Hepatocyte (in vitro differentiated cells): ENCODE data around the gene TLL1. TPM values are rescaled to one million over a fixed set of nuclear protein-coding genes. Genes with fewer than 3 reads are reported as not detected.

Experiments used
- DNase-seq: peaks from one replicate; pipeline ENCODE4 v3.0.0-alpha.2; 2016; ENCODE audit warnings: low spot score
- H2AFZ ChIP-seq: fragments of 200-600 bp; sonication (generic); 2 replicates; pipeline ENCODE4 v1.6.0; 2016; ENCODE audit warnings: antibody characterized with exemption, mild to moderate bottlenecking
- H3K27ac ChIP-seq: fragments of 200-600 bp; sonication (generic); 2 replicates; pipeline ENCODE4 v1.5.1; 2016; ENCODE audit warnings: mild to moderate bottlenecking
- H3K27me3 ChIP-seq: fragments of 200-600 bp; sonication (generic); 2 replicates; pipeline ENCODE4 v1.6.1; 2016
- H3K36me3 ChIP-seq: fragments of 200-600 bp; sonication (generic); replicated peaks from 2 replicates; pipeline ENCODE4 v1.5.1; 2016; ENCODE audit warnings: low read depth; ENCODE audit not compliant: insufficient read depth
- H3K4me1 ChIP-seq: fragments of 200-600 bp; sonication (generic); 2 replicates; pipeline ENCODE4 v1.5.1; 2016; ENCODE audit warnings: mild to moderate bottlenecking, moderate library complexity; ENCODE audit not compliant: insufficient read depth
- H3K4me2 ChIP-seq: fragments of 200-600 bp; sonication (generic); 2 replicates; pipeline ENCODE4 v1.6.0; 2016
- H3K4me3 ChIP-seq: fragments of 200-600 bp; sonication (generic); 2 replicates; pipeline ENCODE4 v1.5.1; 2016; ENCODE audit warnings: mild to moderate bottlenecking
- H3K79me2 ChIP-seq: fragments of 200-600 bp; sonication (generic); 2 replicates; pipeline ENCODE4 v1.6.0; 2017; ENCODE audit warnings: mild to moderate bottlenecking
- H3K9me2 ChIP-seq: fragments of 200-600 bp; sonication (generic); replicated peaks from 2 replicates; pipeline ENCODE4 v1.6.0; 2017; ENCODE audit warnings: mild to moderate bottlenecking; ENCODE audit not compliant: insufficient read depth
- H3K9me3 ChIP-seq: fragments of 200-600 bp; sonication (generic); 2 replicates; pipeline ENCODE4 v1.5.1; 2016; ENCODE audit warnings: low read depth, mild to moderate bottlenecking
- H4K20me1 ChIP-seq: fragments of 200-600 bp; sonication (generic); 2 replicates; pipeline ENCODE4 v1.6.0; 2016; ENCODE audit warnings: mild to moderate bottlenecking; ENCODE audit not compliant: insufficient read depth, poor library complexity, severe bottlenecking
- EZH2 ChIP-seq: fragments of 200-600 bp; sonication (generic); IDR thresholded peaks from 2 replicates; pipeline ENCODE4 v1.6.1; 2016; ENCODE audit warnings: antibody characterized with exemption, mild to moderate bottlenecking, borderline replicate concordance
- EZH2phosphoT487 ChIP-seq: fragments of 200-600 bp; sonication (generic); IDR thresholded peaks from one replicate; pipeline ENCODE4 v1.6.1; 2018; ENCODE audit warnings: antibody characterized with exemption, mild to moderate bottlenecking, low read depth, moderate library complexity; ENCODE audit not compliant: unreplicated experiment, severe bottlenecking
- WGBS: methylation state at CpG from one replicate; pipeline ENCODE4 v1.1.6; 2016; ENCODE audit warnings: low lambda C conversion rate; ENCODE audit errors: missing lambda C conversion rate; 5-methylcytosine and 5-hydroxymethylcytosine counted together
- polyA plus RNA-seq: library from polyadenylated mRNA; unstranded; fragments of >200 nt; fragmentation: Nextera tagmentation; extraction: Ambion mirVana; gene quantifications from 2 replicates; pipeline ENCODE4 v1.2.1, GENCODE V29; 2016
- total RNA-seq: library from RNA; depleted of rRNA; stranded (reverse); fragments of >200 nt; gene quantifications from 2 replicates; pipeline ENCODE4 v1.2.3, GENCODE V29; 2014
- TF ChIP-seq, protein P1 (sequence below): fragments of 200-600 bp; sonication (generic); IDR thresholded peaks from 2 replicates; pipeline ENCODE4 v1.5.1; 2016; ENCODE audit warnings: antibody characterized with exemption, mild to moderate bottlenecking; ENCODE audit not compliant: poor library complexity

TLL1 gene
- total and polyA plus RNA-seq, 2 experiments from 2014 or later = 0.30 to 0.97 TPM

DNA sequence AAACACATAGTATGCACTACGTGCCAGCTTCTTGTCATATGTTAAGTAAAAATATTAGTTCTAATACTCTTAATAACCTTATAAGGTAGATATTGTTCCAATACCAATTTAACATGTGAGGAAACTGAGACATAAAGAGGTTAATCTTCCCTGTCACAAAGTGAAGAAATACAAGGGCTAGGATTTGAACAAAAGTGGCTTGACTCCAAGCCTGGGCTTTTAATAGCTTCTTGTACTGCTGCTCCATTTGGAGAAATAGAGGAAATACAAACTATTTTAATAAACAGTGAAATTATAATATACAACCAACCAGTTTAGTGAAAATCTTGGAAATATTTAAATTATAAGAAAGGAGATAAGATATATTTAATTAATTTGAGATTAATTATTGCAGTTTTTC is 33.2 kb downstream of the TLL1 start:
- Histone ChIP-seq H4K20me1 (no peaks in the 10 kb centered on the region), H3K4me3 (no peak overlapping the region), H3K79me2 (no peaks in the 10 kb centered on the region), H3K36me3 (no peaks in the 10 kb centered on the region), H3K9me2 (no peaks in the 10 kb centered on the region), H3K4me1 (no peaks in the 10 kb centered on the region), H3K27me3 (no peaks in the 10 kb centered on the region), H3K9me3 (no peaks in the 10 kb centered on the region), H3K27ac (no peak overlapping the region), H2AFZ (no peak overlapping the region), H3K4me2 (no peak overlapping the region)
- 82% methylated on average over 1 of the region's 1 CpG for WGBS
- DNase-seq = no peak
- TF ChIP-seq EZH2phosphoT487 = no peak
- TF ChIP-seq, protein P1, sequence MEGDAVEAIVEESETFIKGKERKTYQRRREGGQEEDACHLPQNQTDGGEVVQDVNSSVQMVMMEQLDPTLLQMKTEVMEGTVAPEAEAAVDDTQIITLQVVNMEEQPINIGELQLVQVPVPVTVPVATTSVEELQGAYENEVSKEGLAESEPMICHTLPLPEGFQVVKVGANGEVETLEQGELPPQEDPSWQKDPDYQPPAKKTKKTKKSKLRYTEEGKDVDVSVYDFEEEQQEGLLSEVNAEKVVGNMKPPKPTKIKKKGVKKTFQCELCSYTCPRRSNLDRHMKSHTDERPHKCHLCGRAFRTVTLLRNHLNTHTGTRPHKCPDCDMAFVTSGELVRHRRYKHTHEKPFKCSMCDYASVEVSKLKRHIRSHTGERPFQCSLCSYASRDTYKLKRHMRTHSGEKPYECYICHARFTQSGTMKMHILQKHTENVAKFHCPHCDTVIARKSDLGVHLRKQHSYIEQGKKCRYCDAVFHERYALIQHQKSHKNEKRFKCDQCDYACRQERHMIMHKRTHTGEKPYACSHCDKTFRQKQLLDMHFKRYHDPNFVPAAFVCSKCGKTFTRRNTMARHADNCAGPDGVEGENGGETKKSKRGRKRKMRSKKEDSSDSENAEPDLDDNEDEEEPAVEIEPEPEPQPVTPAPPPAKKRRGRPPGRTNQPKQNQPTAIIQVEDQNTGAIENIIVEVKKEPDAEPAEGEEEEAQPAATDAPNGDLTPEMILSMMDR = no peak
- no peak for TF ChIP-seq EZH2

DNA sequence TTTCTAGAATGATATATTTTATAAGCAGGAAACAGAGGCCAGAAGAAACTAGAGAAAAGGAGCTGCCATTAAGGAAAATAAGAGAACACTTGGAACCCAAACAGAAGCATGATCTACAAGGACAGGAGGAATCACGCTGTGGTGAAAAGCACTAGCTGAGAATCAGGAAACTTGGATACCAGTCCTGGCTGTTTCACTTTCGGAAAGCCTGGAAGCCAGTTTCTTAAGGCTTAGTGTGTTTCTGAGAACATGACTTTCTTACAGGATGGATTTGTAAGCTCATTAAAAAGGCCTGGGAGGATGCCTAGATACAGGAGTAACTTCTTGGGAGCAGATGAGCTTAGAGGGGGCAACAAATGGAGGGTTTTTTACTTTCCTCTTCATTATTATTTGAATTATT is 36.9 kb downstream of the TLL1 start:
- TF ChIP-seq EZH2phosphoT487 = no peak
- no peak for TF ChIP-seq EZH2
- TF ChIP-seq, protein P1 = no peak
- no peaks in the 10 kb centered on the region for H3K27me3 ChIP-seq
- WGBS = 89% methylated on average over 2 of the region's 2 CpGs

DNA sequence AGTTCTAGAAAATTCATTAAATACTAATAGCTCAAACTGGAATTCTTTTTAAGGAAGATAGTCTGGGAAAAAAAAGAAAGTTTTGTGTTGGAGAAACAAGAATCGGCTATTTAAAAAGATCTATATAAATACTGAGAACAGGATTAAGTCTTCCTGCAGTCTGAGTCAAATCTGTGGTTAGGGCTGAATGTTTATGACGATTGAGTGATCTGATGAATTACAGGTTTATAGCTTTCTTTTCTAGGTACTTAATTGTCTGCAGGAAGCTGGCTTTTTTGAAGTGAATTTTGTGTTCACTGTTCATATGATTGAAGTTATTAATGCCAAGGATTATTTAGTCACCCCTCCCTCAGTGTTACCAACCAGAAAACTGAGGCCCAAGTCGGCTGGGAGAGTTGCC is 42.2 kb downstream of the TLL1 start:
- TF ChIP-seq EZH2phosphoT487 = no peak
- Histone ChIP-seq H3K9me2 (no peaks in the 10 kb centered on the region), H3K27ac (no peak overlapping the region), H3K79me2 (no peaks in the 10 kb centered on the region), H4K20me1 (no peaks in the 10 kb centered on the region), H3K4me2 (no peak overlapping the region), H3K27me3 (no peaks in the 10 kb centered on the region), H3K9me3 (no peaks in the 10 kb centered on the region), H3K4me1 (no peaks in the 10 kb centered on the region), H3K4me3 (no peak overlapping the region), H2AFZ (no peak overlapping the region), H3K36me3 (no peaks in the 10 kb centered on the region)
- 43% methylated on average over 3 of the region's 3 CpGs for WGBS
- no peak for DNase-seq

More for the DNA sequence above, 36.9 kb downstream of the TLL1 start:
- no peak overlapping the region for H3K27ac ChIP-seq
- H4K20me1 ChIP-seq = no peaks in the 10 kb centered on the region
- no peaks in the 10 kb centered on the region for H3K9me3 ChIP-seq
- H3K4me2 ChIP-seq = no peak overlapping the region
- H3K79me2 ChIP-seq = no peaks in the 10 kb centered on the region
- DNase-seq = no peak
- no peak overlapping the region for H3K4me3 ChIP-seq
- H3K4me1 ChIP-seq = no peaks in the 10 kb centered on the region
- H3K9me2 ChIP-seq = no peaks in the 10 kb centered on the region
- no peak overlapping the region for H2AFZ ChIP-seq
- H3K36me3 ChIP-seq = no peaks in the 10 kb centered on the region

DNA sequence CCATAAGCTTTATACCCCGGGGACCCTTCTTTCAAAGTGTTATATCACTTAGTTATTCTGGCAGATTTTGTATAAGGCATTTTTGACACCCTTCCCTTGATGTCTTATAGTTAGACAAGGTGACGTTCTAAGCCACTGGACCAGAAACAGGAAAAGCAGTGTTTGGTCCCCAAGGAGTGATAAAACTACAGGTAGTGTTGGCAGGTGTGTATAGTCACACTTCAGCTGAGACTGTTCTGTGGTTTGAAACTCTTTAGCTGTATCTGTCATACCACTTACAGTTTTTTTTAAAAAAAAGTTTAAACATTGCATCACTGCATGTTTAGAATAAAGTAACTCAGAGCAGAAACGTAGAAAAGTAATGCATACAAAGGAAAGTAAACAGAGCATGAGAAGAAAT is 48.5 kb downstream of the TLL1 start:
- Histone ChIP-seq H3K27me3 (no peaks in the 10 kb centered on the region), H3K4me1 (no peaks in the 10 kb centered on the region), H3K27ac (no peak overlapping the region), H3K79me2 (no peaks in the 10 kb centered on the region), H4K20me1 (no peaks in the 10 kb centered on the region), H3K4me2 (no peak overlapping the region), H3K9me2 (no peaks in the 10 kb centered on the region), H3K36me3 (no peaks in the 10 kb centered on the region), H3K4me3 (no peak overlapping the region), H2AFZ (no peak overlapping the region), H3K9me3 (no peaks in the 10 kb centered on the region)
- TF ChIP-seq EZH2 (no peak), EZH2phosphoT487 (no peak)
- TF ChIP-seq, protein P1 = no peak
- no peak for DNase-seq
- 65% methylated on average over 3 of the region's 3 CpGs for WGBS
